ENCODE measurements around the gene ITPRID1.

The ITPRID1 gene

GRCh38 chr7:31493714-31494181 is 20.1 kb upstream of the ITPRID1 start:
- Histone ChIP-seq H3K79me2 (ENCODE audit: control insufficient read depth, low read length) (no peaks in the 10 kb centered on the region), H4K20me1 (ENCODE audit: control insufficient read depth, insufficient read depth, low read depth, low read length) (no peaks in the 10 kb centered on the region), H3K4me1 (ENCODE audit: control insufficient read depth, low read length) (no peaks in the 10 kb centered on the region), H3K36me3 (ENCODE audit: control insufficient read depth, low read length) (no peaks in the 10 kb centered on the region), H3K27ac (ENCODE audit: low read depth, low read length) (no peak overlapping the region), H3K9me2 (replicated peaks; ENCODE audit: control insufficient read depth, low read length) (no peaks in the 10 kb centered on the region), H3K4me2 (ENCODE audit: low read length) (no peak overlapping the region), H3F3A (ENCODE audit: control insufficient read depth, insufficient read depth) (no peaks in the 10 kb centered on the region), H3K4me3 (ENCODE audit: low read length) (no peak overlapping the region), H3K9me3 (ENCODE audit: control insufficient read depth, insufficient read depth, low read length) (no peaks in the 10 kb centered on the region), H3K27me3 (ENCODE audit: control insufficient read depth, low read length) (no peaks in the 10 kb centered on the region)
- TF ChIP-seq CTCF (IDR thresholded peaks at IDR 0.05; ENCODE audit: low read depth, low read length, poor library complexity, severe bottlenecking) (no peak), EZH2phosphoT487 (IDR thresholded peaks at IDR 0.05; ENCODE audit: borderline replicate concordance, low read length) (no peak)

GRCh38 chr7:31494421-31494820 is 19.5 kb upstream of the ITPRID1 start:
- no peaks in the 10 kb centered on the region for H3K9me2 ChIP-seq (replicated peaks; ENCODE audit: control insufficient read depth, low read length)
- H3K79me2 ChIP-seq (ENCODE audit: control insufficient read depth, low read length) = no peaks in the 10 kb centered on the region
- no peak overlapping the region for H3K27ac ChIP-seq (ENCODE audit: low read depth, low read length)
- H3K27me3 ChIP-seq (ENCODE audit: control insufficient read depth, low read length) = no peaks in the 10 kb centered on the region
- H3K4me2 ChIP-seq (ENCODE audit: low read length) = no peak overlapping the region
- TF ChIP-seq CTCF (IDR thresholded peaks at IDR 0.05; ENCODE audit: low read depth, low read length, poor library complexity, severe bottlenecking) (no peak), EZH2phosphoT487 (IDR thresholded peaks at IDR 0.05; ENCODE audit: borderline replicate concordance, low read length) (no peak)
- H3K36me3 ChIP-seq (ENCODE audit: control insufficient read depth, low read length) = no peaks in the 10 kb centered on the region
- no peaks in the 10 kb centered on the region for H3K9me3 ChIP-seq (ENCODE audit: control insufficient read depth, insufficient read depth, low read length)
- H4K20me1 ChIP-seq (ENCODE audit: control insufficient read depth, insufficient read depth, low read depth, low read length) = no peaks in the 10 kb centered on the region
- no peaks in the 10 kb centered on the region for H3K4me1 ChIP-seq (ENCODE audit: control insufficient read depth, low read length)
- H3K4me3 ChIP-seq (ENCODE audit: low read length) = no peak overlapping the region
- no peaks in the 10 kb centered on the region for H3F3A ChIP-seq (ENCODE audit: control insufficient read depth, insufficient read depth)

DNA sequence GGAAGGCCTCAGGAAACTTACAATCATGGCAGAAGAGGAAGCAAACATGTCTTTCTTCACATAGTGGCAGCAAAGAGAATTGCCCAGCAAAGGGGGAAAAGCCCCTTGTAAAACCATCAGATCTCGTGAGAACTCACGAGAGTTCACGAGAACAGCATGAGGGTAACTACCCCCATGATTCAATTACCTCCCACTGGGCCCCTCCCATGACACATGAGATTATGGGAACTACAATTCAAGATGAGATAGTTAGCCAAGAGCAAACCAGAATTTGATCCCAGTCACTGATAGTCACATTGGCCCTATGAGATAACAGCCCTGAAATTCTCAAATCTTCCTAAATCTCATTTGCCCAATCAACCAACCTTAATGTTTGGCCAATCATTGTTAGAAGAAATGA is 18.2 kb upstream of the ITPRID1 start:
- no peaks in the 10 kb centered on the region for H3F3A ChIP-seq (ENCODE audit: control insufficient read depth, insufficient read depth)
- no peak overlapping the region for H3K4me3 ChIP-seq (ENCODE audit: low read length)
- H4K20me1 ChIP-seq (ENCODE audit: control insufficient read depth, insufficient read depth, low read depth, low read length) = no peaks in the 10 kb centered on the region
- no peaks in the 10 kb centered on the region for H3K4me1 ChIP-seq (ENCODE audit: control insufficient read depth, low read length)
- no peaks in the 10 kb centered on the region for H3K79me2 ChIP-seq (ENCODE audit: control insufficient read depth, low read length)
- no peaks in the 10 kb centered on the region for H3K9me2 ChIP-seq (replicated peaks; ENCODE audit: control insufficient read depth, low read length)
- no peak overlapping the region for H3K27ac ChIP-seq (ENCODE audit: low read depth, low read length)
- H3K27me3 ChIP-seq (ENCODE audit: control insufficient read depth, low read length) = no peaks in the 10 kb centered on the region
- H3K4me2 ChIP-seq (ENCODE audit: low read length) = no peak overlapping the region
- H3K36me3 ChIP-seq (ENCODE audit: control insufficient read depth, low read length) = no peaks in the 10 kb centered on the region
- H3K9me3 ChIP-seq (ENCODE audit: control insufficient read depth, insufficient read depth, low read length) = no peaks in the 10 kb centered on the region
- TF ChIP-seq EZH2phosphoT487 (IDR thresholded peaks at IDR 0.05; ENCODE audit: borderline replicate concordance, low read length) (no peak), CTCF (IDR thresholded peaks at IDR 0.05; ENCODE audit: low read depth, low read length, poor library complexity, severe bottlenecking) (no peak)

GRCh38 chr7:31497516-31497915 is 16.4 kb upstream of the ITPRID1 start:
- H3K27ac ChIP-seq (ENCODE audit: low read depth, low read length) = no peak overlapping the region
- H3K9me3 ChIP-seq (ENCODE audit: control insufficient read depth, insufficient read depth, low read length) = no peaks in the 10 kb centered on the region
- H3K27me3 ChIP-seq (ENCODE audit: control insufficient read depth, low read length) = no peaks in the 10 kb centered on the region
- H3K4me3 ChIP-seq (ENCODE audit: low read length) = no peak overlapping the region
- H3K36me3 ChIP-seq (ENCODE audit: control insufficient read depth, low read length) = no peaks in the 10 kb centered on the region
- H3K9me2 ChIP-seq (replicated peaks; ENCODE audit: control insufficient read depth, low read length) = no peaks in the 10 kb centered on the region
- no peaks in the 10 kb centered on the region for H3F3A ChIP-seq (ENCODE audit: control insufficient read depth, insufficient read depth)
- H3K79me2 ChIP-seq (ENCODE audit: control insufficient read depth, low read length) = no peaks in the 10 kb centered on the region
- H4K20me1 ChIP-seq (ENCODE audit: control insufficient read depth, insufficient read depth, low read depth, low read length) = no peaks in the 10 kb centered on the region
- H3K4me2 ChIP-seq (ENCODE audit: low read length) = no peak overlapping the region
- no peaks in the 10 kb centered on the region for H3K4me1 ChIP-seq (ENCODE audit: control insufficient read depth, low read length)
- no peak for TF ChIP-seq CTCF (IDR thresholded peaks at IDR 0.05; ENCODE audit: low read depth, low read length, poor library complexity, severe bottlenecking)
- TF ChIP-seq EZH2phosphoT487 (IDR thresholded peaks at IDR 0.05; ENCODE audit: borderline replicate concordance, low read length) = no peak
